WTC11 (cell line): ENCODE data around the gene TAPBPL. TPM values are rescaled to one million over a fixed set of nuclear protein-coding genes. Genes with fewer than 3 reads are reported as not detected.

Source experiments
- ATAC-seq: fragments of 200-7000 bp; cut with Tn5 transposase; 2 replicates; pipeline ENCODE4 v1.10.0; 2021; ENCODE audit warnings: mild to moderate bottlenecking, moderate library complexity
- CTCF ChIA-PET: fragments of 300-600 bp; sonication (Branson Sonifier 250); formaldehyde crosslinking; loops from one replicate; lab custom pipeline; 2021; ENCODE audit warnings: antibody characterized with exemption; lab: Charles Lee
- POLR2A ChIA-PET: fragments of 350-600 bp; sonication (Branson Sonifier 250); formaldehyde crosslinking; loops from one replicate; lab custom pipeline; 2021; ENCODE audit warnings: antibody characterized with exemption; lab: Charles Lee
- DNase-seq: peaks from one replicate; pipeline ENCODE4 v3.0.0; 2021; ENCODE audit warnings: low spot score
- H3K27ac Mint-ChIP-seq: 2 replicates; pipeline ENCODE4 v1.8.0; 2021; ENCODE audit warnings: mixed read lengths
- H3K27me3 Mint-ChIP-seq: 2 replicates; pipeline ENCODE4 v1.8.0; 2021; ENCODE audit warnings: low read depth, mild to moderate bottlenecking, moderate library complexity, mixed read lengths
- H3K36me3 Mint-ChIP-seq: 2 replicates; pipeline ENCODE4 v1.8.0; 2021; ENCODE audit warnings: mixed read lengths
- H3K4me1 Mint-ChIP-seq: 2 replicates; pipeline ENCODE4 v1.8.0; 2022; ENCODE audit warnings: mixed read lengths
- H3K4me3 Mint-ChIP-seq: 2 replicates; pipeline ENCODE4 v1.8.0; 2021; ENCODE audit warnings: mild to moderate bottlenecking, moderate library complexity, mixed read lengths
- H3K9me3 Mint-ChIP-seq: 2 replicates; pipeline ENCODE4 v1.8.0; 2021; ENCODE audit warnings: mixed read lengths
- AFF4 ChIP-seq: sonication (generic); formaldehyde crosslinking; IDR thresholded peaks from 2 replicates; pipeline ENCODE4 v1.8.1; 2023; ENCODE audit warnings: mild to moderate bottlenecking, missing genetic modification reagents, borderline replicate concordance
- ATF2 ChIP-seq: sonication (generic); formaldehyde crosslinking; IDR thresholded peaks from 2 replicates; pipeline ENCODE4 v1.8.1; 2022; ENCODE audit warnings: low read depth, missing genetic modification reagents, borderline replicate concordance
- ATF3 ChIP-seq: sonication (generic); formaldehyde crosslinking; conservative IDR thresholded peaks from 2 replicates; pipeline ENCODE4 v1.8.1; 2022; ENCODE audit warnings: mild to moderate bottlenecking, missing genetic modification reagents
- ATF6 ChIP-seq: sonication (generic); formaldehyde crosslinking; IDR thresholded peaks from 2 replicates; pipeline ENCODE4 v1.8.1; 2023; ENCODE audit warnings: mild to moderate bottlenecking, missing genetic modification reagents
- CBFB ChIP-seq: sonication (generic); formaldehyde crosslinking; IDR thresholded peaks from 2 replicates; pipeline ENCODE4 v1.8.1; 2022; ENCODE audit warnings: mild to moderate bottlenecking, low read depth, missing genetic modification reagents
- CREM ChIP-seq: sonication (generic); formaldehyde crosslinking; IDR thresholded peaks from 2 replicates; pipeline ENCODE4 v1.8.1; 2022; ENCODE audit warnings: mild to moderate bottlenecking, missing genetic modification reagents, moderate library complexity
- CTCF ChIP-seq: fragments of 200-600 bp; IDR thresholded peaks from 2 replicates; pipeline ENCODE4 v1.8.0; 2022; ENCODE audit warnings: antibody characterized with exemption
- ELF4 ChIP-seq: sonication (generic); formaldehyde crosslinking; IDR thresholded peaks from 2 replicates; pipeline ENCODE4 v1.8.1; 2022; ENCODE audit warnings: low read depth, mild to moderate bottlenecking, moderate library complexity, missing genetic modification reagents
- ETV6 ChIP-seq: sonication (generic); formaldehyde crosslinking; IDR thresholded peaks from 2 replicates; pipeline ENCODE4 v1.8.1; 2022; ENCODE audit warnings: mild to moderate bottlenecking, missing genetic modification reagents
- GABPB1 ChIP-seq: sonication (generic); formaldehyde crosslinking; IDR thresholded peaks from 2 replicates; pipeline ENCODE4 v1.8.1; 2023; ENCODE audit warnings: mild to moderate bottlenecking, missing genetic modification reagents
- HMGXB4 ChIP-seq: sonication (generic); formaldehyde crosslinking; IDR thresholded peaks from 2 replicates; pipeline ENCODE4 v1.8.1; 2023; ENCODE audit warnings: mild to moderate bottlenecking, moderate library complexity, missing genetic modification reagents
- IRF1 ChIP-seq: sonication (generic); formaldehyde crosslinking; IDR thresholded peaks from 2 replicates; pipeline ENCODE4 v1.8.0; 2023; ENCODE audit warnings: missing genetic modification reagents
- NFE2L1 ChIP-seq: sonication (generic); formaldehyde crosslinking; IDR thresholded peaks from 2 replicates; pipeline ENCODE4 v1.8.1; 2023; ENCODE audit warnings: missing genetic modification reagents
- NR2C2 ChIP-seq: sonication (generic); formaldehyde crosslinking; IDR thresholded peaks from 2 replicates; pipeline ENCODE4 v1.8.0; 2022; ENCODE audit warnings: mild to moderate bottlenecking, missing genetic modification reagents
- PRRX2 ChIP-seq: fragments of 250-450 bp; sonication (Bioruptor Pico); IDR thresholded peaks from 2 replicates; pipeline ENCODE4 v1.8.0; 2021; ENCODE audit warnings: mild to moderate bottlenecking
- SMAD4 ChIP-seq: sonication (generic); formaldehyde crosslinking; IDR thresholded peaks from 2 replicates; pipeline ENCODE4 v1.8.0; 2022; ENCODE audit warnings: mild to moderate bottlenecking, missing genetic modification reagents
- USF2 ChIP-seq: sonication (generic); formaldehyde crosslinking; IDR thresholded peaks from 2 replicates; pipeline ENCODE4 v1.8.1; 2023; ENCODE audit warnings: mild to moderate bottlenecking, missing genetic modification reagents, moderate library complexity
- ZMAT4 ChIP-seq: fragments of 250-450 bp; sonication (Bioruptor Pico); IDR thresholded peaks from 2 replicates; pipeline ENCODE4 v1.9.0; 2021; ENCODE audit warnings: mild to moderate bottlenecking
- ZNF121 ChIP-seq: sonication (generic); formaldehyde crosslinking; IDR thresholded peaks from 2 replicates; pipeline ENCODE4 v1.8.0; 2023; ENCODE audit warnings: missing genetic modification reagents
- ZNF396 ChIP-seq: fragments of 250-450 bp; sonication (Bioruptor Pico); IDR thresholded peaks from 2 replicates; pipeline ENCODE4 v1.8.0; 2021; ENCODE audit warnings: mild to moderate bottlenecking, moderate library complexity, borderline replicate concordance
- total RNA-seq: library from RNA; stranded (reverse); gene quantifications from 3 replicates; pipeline ENCODE4 v1.2.3, GENCODE V29; 2021

TAPBPL gene
- total RNA-seq, 1 experiment from 2014 or later: 1.3 TPM

- H3K36me3 Mint-ChIP-seq: peaks cover 45% of the 10 kb centered on the region
- H3K27me3 Mint-ChIP-seq: no peaks in the 10 kb centered on the region
- ChIA-PET CTCF (interaction anchor here (0.7 to 1.3 kb wide), 10 partner anchors 19 to 379 kb away, joined by 3 to 8 read pairs (median 6); partner anchors contain the start of gene VAMP1), POLR2A (interaction anchor here (0.6 to 1.4 kb wide), 12 partner anchors 8 to 273 kb away, joined by 3 to 17 read pairs (median 3); partner anchors contain the start of genes GAPDH, TAPBPL, VAMP1 and ZNF384)
- H3K27ac Mint-ChIP-seq: peak within 1 kb of the TSS; percentile 97
- H3K9me3 Mint-ChIP-seq: no peaks in the 10 kb centered on the region
- H3K4me1 Mint-ChIP-seq: peaks cover 25% of the 10 kb centered on the region
- peak within 1 kb of the TSS; percentile 93 for H3K4me3 Mint-ChIP-seq
- peak; percentile 93 for DNase-seq
- peak; percentile 91 for ATAC-seq
- TF ChIP-seq CREM (no peak), GABPB1 (peak; percentile 6; the same call in 1 of the 2 replicates), PRRX2 (CRISPR knock-in tag) (no peak), ZNF121 (CRISPR knock-in tag) (0 out of 2 replicates have a peak, but pooled peaks have one; percentile 28), ELF4 (0 out of 2 replicates have a peak, but pooled peaks have one; percentile 36), ETV6 (CRISPR knock-in tag) (no peak; the same call in 1 of the 2 replicates), ATF3 (CRISPR knock-in tag) (no peak), NR2C2 (peak; percentile 45; the same call in 1 of the 2 replicates), HMGXB4 (peak; percentile 47; the same call in 1 of the 2 replicates), CTCF (no peak), IRF1 (CRISPR knock-in tag) (no peak), ZMAT4 (no peak), ATF6 (no peak), USF2 (CRISPR knock-in tag) (no peak), AFF4 (CRISPR knock-in tag) (no peak), ATF2 (CRISPR knock-in tag) (no peak), CBFB (CRISPR knock-in tag) (no peak), NFE2L1 (no peak), SMAD4 (CRISPR knock-in tag) (no peak), ZNF396 (CRISPR knock-in tag) (no peak)
These were observed 41.8 kb downstream of the TAPBPL start, which contains the start of gene NCAPD2 for GRCh38 chr12:6493497-6494257. TSS of gene NCAPD2 (plus strand) at chr12:6494102. CDS start at chr12:6495099, 997 bp downstream.
